Measurements from ENCODE around the gene RABGGTA.

RABGGTA gene

GRCh38 chr14:24304019-24304387, 32.6 kb upstream of the RABGGTA start:
- no peak for DNase-seq (ENCODE audit: low read depth)

DNA sequence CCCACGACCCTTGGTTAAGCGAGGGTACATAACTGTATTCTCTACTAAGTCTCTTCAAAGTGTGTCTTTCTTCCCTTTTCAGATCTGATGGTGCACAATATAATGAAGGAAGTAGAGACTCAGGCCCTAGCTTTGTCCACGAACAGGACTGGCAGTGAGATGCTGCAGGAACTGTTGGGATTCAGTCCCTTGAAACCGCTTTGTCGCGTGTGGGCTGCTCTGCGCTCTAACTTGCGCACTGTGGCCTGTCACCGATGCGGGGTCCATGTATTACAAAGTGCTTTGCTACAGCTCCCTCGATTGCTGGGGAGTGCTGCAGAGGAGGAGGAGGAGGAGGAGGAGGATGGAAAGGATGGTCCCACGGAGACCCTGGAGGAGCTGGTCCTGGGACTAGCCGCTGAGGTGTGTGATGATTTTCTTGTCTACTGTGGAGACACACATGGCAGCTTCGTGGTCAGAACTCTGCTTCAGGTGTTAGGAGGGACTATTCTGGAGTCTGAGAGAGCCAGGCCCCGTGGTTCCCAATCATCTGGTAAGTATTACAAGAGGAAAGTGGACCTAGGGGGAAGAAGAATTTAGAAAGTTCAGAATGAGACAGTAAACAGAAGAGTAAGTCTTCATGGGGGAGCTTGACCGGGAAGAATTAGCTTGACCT, 29.1 kb upstream of the RABGGTA start:
- DNase-seq (ENCODE audit: low read depth) = no peak

DNA sequence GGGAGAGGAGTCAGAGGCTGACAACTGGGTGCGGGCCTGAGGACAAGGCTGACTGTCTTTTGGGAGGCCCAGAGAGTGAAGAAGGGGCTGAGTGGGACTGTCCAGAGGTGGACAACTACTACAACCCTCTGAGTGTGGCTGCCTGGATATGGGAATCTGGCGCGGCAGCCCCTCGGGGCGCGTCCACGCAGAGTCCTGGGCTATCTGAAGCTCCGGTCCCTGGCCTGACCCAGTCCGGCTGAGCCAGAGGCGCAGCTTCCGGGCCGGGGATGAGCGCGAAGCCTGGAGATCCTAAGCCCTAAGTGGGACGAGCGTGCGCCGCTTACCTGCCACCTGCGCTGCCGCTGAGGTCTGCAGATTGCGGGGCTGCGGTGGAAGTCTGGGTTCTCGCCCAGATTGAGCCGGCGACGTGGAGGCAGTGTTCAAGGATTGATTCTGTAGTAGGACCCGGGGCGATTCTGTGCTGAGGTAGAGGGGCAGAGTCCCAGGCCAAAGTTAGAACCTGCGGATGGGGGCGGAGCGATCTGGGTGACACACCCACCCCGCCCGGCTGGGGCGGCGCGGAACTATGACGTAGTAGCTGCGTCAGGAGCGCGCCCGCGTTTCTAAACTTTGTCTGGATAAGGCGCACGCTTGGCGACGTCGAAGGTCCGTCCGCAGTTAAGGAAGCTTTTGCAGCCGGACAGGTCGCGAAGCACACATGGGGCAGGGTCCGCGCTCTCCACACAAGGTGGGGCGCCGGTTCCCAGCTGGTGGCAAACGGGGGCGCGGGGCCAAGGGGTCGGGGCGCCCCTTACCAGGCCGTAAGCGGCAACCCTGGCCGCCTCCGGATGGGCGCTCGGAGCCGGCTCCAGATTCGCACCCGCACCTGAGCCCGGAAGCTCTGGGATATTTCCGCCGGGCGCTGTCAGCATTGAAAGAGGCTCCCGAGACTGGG, 28.1 kb upstream of the RABGGTA start, which contains the start of the genes DHRS1 and NOP9:
Gene DHRS1 (minus strand): TSS at position 526 of the 937 bp plus-strand sequence. CDS start 674 bp downstream, outside the sequence.
Gene NOP9 (plus strand): TSS at position 596 of the 937 bp plus-strand sequence. CDS start 105 bp downstream, at position 701.
- peak; percentile 80 for DNase-seq (ENCODE audit: low read depth)

DNA sequence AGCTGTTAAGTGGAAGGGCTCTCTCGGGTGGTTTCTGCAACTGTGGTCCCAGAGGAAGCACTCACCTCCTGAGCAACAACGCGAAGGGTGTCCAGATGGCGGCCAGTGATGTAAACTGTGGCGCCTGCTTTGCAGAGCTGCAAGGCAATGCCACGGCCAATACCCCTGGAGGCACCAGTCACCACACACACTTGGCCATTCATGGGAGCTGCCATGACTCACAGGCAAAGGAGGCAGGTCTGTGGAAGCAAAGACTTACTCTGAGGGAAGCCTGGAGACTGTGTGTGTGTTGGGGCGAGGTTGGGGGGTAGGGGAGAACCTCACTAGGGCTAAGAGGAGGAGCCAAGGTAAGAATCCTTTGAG, 27.5 kb upstream of the RABGGTA start:
- DNase-seq (ENCODE audit: low read depth) = peak; percentile 69

DNA sequence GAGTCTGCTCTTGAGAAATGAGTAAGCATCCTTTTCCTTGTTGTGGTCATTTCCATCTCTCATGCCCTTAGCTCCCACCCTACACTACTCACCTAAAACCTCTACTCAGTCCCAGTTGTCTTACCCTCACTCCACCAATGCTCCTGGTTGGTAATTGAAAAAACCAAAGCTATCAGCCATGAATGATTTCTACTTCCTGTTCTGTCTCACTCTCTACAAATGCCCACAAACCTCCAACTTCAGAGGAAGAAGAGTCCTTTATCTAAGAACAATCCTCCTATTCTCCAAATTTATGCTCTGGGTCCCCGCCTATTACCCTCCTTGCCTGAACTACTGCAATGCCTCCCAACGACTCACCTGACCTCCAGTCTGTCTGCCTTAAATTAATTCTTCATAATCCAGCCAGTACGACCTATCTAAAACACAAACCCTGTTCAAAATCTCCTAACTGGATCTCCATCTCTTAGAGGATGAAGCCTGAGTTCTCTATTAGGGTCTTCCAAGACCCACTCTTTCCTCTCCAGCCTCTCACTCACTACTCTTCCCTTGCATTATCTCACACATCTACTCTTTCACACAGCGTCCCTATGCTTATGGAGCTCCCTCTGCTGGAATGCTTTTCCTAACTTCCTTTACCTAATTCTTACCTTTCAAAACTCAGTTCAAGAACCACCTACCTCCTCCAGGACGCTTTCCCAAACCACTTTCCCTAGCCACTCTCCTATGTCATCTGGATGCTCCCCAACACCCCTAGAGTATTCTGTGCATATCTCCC, 26.0 kb upstream of the RABGGTA start:
- DNase-seq (ENCODE audit: low read depth) = no peak

DNA sequence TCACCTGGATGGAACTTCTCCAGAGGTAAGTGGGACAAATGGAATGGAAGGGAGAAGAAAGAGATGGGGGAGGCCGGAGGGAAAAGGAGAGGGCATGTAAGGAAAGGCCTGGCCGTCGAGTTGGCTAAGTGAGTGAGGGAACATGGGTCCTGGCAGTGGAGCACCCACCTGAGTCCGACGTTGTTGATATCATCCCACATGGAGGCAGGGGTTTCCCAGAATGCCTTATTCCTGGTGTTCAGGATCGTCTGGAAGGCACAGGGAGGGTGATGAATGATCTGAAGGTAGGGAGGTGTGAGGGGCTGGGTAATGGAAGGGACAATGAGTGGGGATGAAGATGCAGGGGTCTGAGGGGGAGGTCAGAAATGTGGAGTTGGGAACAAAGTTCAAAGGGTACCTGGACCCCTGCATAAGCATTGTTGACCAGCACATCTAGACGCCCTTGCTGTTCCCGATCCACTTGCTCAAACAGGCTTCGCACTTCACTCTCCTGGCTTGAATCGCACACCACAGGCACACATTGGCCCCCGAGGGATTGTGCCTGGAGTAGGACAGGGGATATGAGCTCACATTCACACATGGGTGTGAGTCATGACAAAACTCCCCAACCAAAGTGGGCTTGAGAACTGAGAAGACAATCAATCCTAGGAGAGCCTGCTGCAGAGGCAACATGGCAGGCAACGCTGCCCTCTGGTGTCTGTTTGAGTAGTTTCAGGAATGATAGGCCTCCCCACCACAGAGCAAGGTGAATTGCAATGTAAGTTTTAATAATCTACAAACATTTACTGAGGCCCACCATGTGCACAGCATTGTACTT, 25.2 kb upstream of the RABGGTA start:
- DNase-seq (ENCODE audit: low read depth) = peak; percentile 81

GRCh38 chr14:24293525-24293924, 22.1 kb upstream of the RABGGTA start:
- DNase-seq (ENCODE audit: low read depth) = no peak

- no peak for DNase-seq (ENCODE audit: low read depth)
These were observed 20.9 kb upstream of the RABGGTA start for GRCh38 chr14:24292118-24292807.

GRCh38 chr14:24291446-24292117, 20.2 kb upstream of the RABGGTA start:
- no peak for DNase-seq (ENCODE audit: low read depth)

DNA sequence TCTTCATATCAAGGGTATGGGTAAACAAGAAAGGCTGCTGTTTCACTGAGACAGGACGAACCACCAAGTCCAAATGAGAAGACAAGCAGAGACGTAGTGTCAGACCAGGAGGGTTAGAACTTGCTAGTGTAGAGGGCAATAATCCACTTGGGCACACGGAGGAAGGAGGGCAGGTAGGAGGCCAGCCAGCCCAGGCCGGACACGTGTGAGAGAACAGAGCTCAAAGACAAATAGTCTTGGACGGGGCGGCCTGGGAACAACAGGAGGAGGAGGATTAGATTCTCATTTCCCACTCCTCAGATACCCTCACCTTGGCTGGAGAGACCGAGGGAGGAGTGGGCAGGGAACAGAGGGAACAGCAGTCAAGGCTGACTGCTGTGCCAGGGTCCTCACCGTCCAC, 19.3 kb upstream of the RABGGTA start:
- DNase-seq (ENCODE audit: low read depth) = no peak

- no peak for DNase-seq (ENCODE audit: low read depth)
These were observed 18.4 kb upstream of the RABGGTA start for GRCh38 chr14:24289649-24290280.

GRCh38 chr14:24286996-24287395, 15.6 kb upstream of the RABGGTA start:
- no peak for DNase-seq (ENCODE audit: low read depth)

DNA sequence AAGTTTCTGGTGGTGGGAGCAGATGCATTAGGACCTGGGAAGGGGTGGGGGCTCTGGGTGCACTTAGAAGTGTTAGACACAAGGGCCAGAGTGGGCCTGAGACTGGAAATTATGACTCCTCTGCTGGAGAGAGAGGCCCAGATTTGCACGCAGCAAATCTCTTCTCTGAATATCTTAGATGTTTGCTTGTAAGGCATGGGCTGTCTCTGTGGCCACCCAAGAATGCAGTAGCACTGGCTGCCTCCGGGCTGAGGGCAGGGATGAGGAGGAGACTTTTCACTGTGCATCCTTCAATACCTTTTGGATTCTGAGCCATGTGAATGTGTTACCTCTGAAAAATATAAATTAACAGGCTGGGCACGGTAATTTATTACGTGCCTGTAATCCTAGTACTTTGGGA, 14.0 kb upstream of the RABGGTA start:
- no peak for DNase-seq (ENCODE audit: low read depth)

GRCh38 chr14:24284501-24285035, 13.2 kb upstream of the RABGGTA start:
- no peak for DNase-seq (ENCODE audit: low read depth)

DNA sequence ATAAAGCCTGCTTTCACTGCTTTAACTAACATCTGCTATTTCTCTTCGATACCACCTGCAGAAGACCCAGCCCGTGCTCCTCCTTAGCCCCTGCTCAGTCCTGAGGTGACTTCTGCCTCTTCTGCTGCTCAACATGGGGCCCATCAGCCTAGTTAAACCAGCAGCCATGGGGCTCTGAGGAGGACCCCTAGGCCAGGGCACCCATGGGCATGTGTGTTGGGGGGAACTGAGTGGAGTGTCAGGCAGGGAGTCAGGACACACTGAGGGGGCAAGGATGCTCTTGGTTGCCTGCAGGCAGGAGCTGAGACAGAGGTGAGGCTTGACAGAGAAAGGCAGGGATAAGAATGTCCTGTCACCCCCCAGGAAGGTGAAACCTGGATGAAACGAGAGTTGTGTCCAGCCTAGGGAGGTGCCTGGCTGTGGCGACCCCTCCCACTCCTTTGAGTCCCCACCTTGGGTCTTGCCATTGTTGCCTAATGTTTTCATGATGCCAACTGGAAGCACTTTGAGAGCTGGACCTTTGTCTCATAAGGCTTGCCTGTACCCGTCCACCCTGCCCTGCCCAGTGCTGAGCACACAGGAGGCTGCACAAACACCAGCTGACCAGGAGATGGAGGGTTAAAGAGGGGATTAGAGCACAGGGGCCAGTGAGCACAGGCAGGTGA, 12.5 kb upstream of the RABGGTA start:
- DNase-seq (ENCODE audit: low read depth) = no peak

- DNase-seq (ENCODE audit: low read depth) = no peak
These were observed 11.3 kb upstream of the RABGGTA start for GRCh38 chr14:24282736-24283135.

DNA sequence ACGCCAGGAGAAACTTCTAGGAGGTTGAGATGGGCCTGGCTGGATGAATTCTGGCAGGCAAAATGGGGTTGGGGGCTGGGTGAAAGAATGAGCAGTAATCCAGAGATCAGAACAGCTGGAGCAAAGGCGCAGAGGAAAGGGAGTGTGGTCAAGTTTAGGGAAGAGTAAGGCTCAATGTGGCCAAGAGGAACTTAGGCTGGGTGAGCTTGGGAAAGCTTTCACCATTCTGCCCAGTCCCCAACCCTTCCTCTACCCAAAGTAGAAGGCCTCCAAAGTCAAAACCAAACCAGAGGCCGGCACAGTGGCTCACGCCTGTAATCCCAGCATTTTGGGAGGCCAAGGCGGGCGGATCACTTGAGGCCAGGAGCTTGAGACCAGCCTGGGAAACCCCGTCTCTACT, 10.2 kb upstream of the RABGGTA start:
- no peak for DNase-seq (ENCODE audit: low read depth)

DNA sequence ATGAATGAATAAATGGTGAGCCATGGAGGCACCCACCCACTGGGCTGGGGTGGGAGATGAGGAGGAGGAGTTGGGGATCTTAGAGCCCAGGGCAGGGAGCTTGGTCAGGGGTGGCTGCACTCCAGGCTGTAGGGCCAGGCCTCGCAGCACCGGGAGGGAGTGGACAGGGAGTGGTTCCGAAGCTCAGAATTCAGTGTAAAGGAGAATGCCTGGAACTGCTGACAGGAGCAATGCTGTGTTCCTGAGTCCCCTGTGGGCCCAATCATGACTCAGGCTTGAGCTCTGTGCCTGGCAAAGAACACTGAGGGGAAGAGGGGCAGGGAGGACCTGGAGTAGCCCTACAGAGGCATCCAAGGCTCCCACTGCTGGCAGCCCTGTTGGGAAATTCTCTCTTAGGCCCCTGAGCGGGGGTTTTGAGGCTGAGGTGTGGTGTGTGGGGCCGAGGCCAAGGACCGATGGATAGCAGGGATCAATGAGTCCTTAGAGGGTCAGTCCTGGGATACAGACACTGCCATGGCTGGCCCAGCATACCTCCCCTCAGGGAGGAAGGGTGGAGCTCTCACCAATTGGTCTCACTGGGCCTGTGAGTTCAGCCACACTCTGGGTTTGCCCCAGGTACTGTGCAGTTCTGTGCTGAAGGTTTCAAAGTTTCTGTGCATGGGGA, 9.5 kb upstream of the RABGGTA start:
- DNase-seq (ENCODE audit: low read depth) = no peak
